ENCODE data around the gene KLHDC7B.

DNA sequence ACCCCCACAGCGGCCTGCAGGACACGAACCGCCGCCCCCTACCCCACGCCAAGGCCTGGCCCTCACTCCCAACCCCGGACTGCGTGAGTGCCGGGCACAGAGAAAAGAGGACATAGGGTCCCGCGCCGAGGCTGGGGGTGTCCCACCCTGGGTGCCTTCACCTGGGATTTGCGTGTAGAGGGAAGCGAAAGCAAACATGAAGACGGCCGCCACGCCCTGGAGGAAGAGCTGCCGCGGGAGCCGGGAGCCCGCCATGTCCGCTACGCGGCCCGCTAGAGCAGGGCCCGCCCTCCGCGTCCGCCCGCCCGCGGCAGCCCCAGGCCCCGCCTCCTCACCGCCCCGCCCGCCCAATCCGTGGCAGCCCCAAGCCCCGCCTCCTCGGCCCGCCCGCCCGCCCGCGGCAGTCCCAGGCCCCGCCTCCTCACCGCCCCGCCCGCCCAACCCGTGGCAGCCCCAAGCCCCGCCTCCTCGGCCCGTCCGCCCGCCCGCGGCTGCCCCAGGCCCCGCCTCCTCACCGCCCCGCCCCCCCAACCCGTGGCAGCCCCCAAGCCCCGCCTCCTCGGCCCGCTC, 38.2 kb upstream of the KLHDC7B start, which contains the start of gene LMF2:
- TF ChIP-seq, protein P1, sequence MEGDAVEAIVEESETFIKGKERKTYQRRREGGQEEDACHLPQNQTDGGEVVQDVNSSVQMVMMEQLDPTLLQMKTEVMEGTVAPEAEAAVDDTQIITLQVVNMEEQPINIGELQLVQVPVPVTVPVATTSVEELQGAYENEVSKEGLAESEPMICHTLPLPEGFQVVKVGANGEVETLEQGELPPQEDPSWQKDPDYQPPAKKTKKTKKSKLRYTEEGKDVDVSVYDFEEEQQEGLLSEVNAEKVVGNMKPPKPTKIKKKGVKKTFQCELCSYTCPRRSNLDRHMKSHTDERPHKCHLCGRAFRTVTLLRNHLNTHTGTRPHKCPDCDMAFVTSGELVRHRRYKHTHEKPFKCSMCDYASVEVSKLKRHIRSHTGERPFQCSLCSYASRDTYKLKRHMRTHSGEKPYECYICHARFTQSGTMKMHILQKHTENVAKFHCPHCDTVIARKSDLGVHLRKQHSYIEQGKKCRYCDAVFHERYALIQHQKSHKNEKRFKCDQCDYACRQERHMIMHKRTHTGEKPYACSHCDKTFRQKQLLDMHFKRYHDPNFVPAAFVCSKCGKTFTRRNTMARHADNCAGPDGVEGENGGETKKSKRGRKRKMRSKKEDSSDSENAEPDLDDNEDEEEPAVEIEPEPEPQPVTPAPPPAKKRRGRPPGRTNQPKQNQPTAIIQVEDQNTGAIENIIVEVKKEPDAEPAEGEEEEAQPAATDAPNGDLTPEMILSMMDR (conservative IDR thresholded peaks at IDR 0.05; ENCODE audit: low read length) = no peak
- TF ChIP-seq EZH2phosphoT487 (IDR thresholded peaks at IDR 0.05; ENCODE audit: borderline replicate concordance, low read depth, low read length) = no peak
